Smooth muscle cell (in vitro differentiated cells): ENCODE results near the gene ADARB2. TPM values are rescaled to one million over a fixed set of nuclear protein-coding genes. Genes with fewer than 3 reads are reported as not detected.

Experiments
- DNase-seq: peaks from one replicate; lab custom pipeline; 2025; ENCODE audit not compliant: unreplicated experiment; lab: John Stamatoyannopoulos, UW
- H2AFZ ChIP-seq: fragments of 200-600 bp; sonication (generic); 2 replicates; pipeline ENCODE4 v1.6.0; 2016; ENCODE audit warnings: antibody characterized with exemption, low read depth, mild to moderate bottlenecking
- H3F3A ChIP-seq: fragments of 200-600 bp; sonication (generic); 2 replicates; pipeline ENCODE4 v1.6.0; 2017; ENCODE audit warnings: antibody characterized with exemption, low read depth
- H3K27ac ChIP-seq: fragments of 200-600 bp; sonication (generic); 2 replicates; pipeline ENCODE4 v1.5.1; 2016; ENCODE audit warnings: low read depth, mild to moderate bottlenecking
- H3K27me3 ChIP-seq: fragments of 200-600 bp; sonication (generic); 2 replicates; pipeline ENCODE4 v1.6.1; 2016; ENCODE audit warnings: low read depth, mild to moderate bottlenecking
- H3K36me3 ChIP-seq: fragments of 200-600 bp; sonication (generic); 2 replicates; pipeline ENCODE4 v1.5.1; 2016; ENCODE audit warnings: low read depth
- H3K4me1 ChIP-seq: fragments of 200-600 bp; sonication (generic); 2 replicates; pipeline ENCODE4 v1.5.1; 2016; ENCODE audit warnings: low read depth
- H3K4me2 ChIP-seq: fragments of 200-600 bp; sonication (generic); 2 replicates; pipeline ENCODE4 v1.6.0; 2016; ENCODE audit warnings: mild to moderate bottlenecking
- H3K4me3 ChIP-seq: fragments of 200-600 bp; sonication (generic); 2 replicates; pipeline ENCODE4 v1.5.1; 2016; ENCODE audit warnings: mild to moderate bottlenecking
- H3K79me2 ChIP-seq: fragments of 200-600 bp; sonication (generic); 2 replicates; pipeline ENCODE4 v1.6.0; 2016; ENCODE audit warnings: low read depth, mild to moderate bottlenecking
- H3K9ac ChIP-seq: fragments of 200-600 bp; sonication (generic); 2 replicates; pipeline ENCODE4 v1.6.0; 2016; ENCODE audit warnings: low read depth
- H3K9me3 ChIP-seq: fragments of 200-600 bp; sonication (generic); replicated peaks from 2 replicates; pipeline ENCODE4 v1.5.1; 2016; ENCODE audit warnings: low read depth
- H4K20me1 ChIP-seq: fragments of 200-600 bp; sonication (generic); 2 replicates; pipeline ENCODE4 v1.6.0; 2016; ENCODE audit warnings: low read depth
- WGBS: methylation state at CpG from one replicate; pipeline ENCODE4 v1.1.7; 2016; ENCODE audit warnings: low lambda C conversion rate; 5-methylcytosine and 5-hydroxymethylcytosine counted together
- polyA plus RNA-seq: library from polyadenylated mRNA; unstranded; fragments of >200 nt; fragmentation: Nextera tagmentation; extraction: Ambion mirVana; gene quantifications from 2 replicates; pipeline ENCODE4 v1.2.1, GENCODE V29; 2016
- total RNA-seq: library from RNA; depleted of rRNA; stranded (reverse); fragments of >200 nt; gene quantifications from 2 replicates; pipeline ENCODE4 v1.2.3, GENCODE V29; 2014
- TF ChIP-seq, protein P1 (sequence below): fragments of 200-600 bp; sonication (generic); IDR thresholded peaks from 2 replicates; pipeline ENCODE4 v1.5.1; 2017; ENCODE audit warnings: borderline replicate concordance, mild to moderate bottlenecking, antibody characterized with exemption; ENCODE audit not compliant: insufficient read depth, poor library complexity, severe bottlenecking

ADARB2 gene
- total and polyA plus RNA-seq, 2 experiments from 2014 or later: 0.13 to 0.39 TPM

DNA sequence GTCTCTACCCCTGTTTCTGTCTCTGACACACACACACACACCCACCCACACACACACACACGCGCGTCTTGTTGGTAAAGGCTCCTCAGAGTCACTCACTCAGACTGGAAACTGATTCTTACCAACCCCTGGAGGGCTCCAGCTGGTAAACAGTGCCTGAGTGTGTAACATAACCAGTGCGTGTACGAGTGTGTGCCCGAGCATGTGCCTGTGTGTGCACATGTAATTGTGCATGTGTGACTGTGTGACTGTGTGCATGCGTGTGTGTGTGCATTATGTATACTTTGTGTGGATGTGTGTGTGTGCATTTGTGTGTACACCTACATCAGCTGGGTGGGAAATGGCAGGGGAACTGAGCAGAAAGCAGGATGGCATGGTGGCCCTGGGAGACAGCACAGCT lies 364.0 kb downstream of the ADARB2 start:
- no peak overlapping the region for H2AFZ ChIP-seq
- no peak overlapping the region for H3K27ac ChIP-seq
- no peaks in the 10 kb centered on the region for H3K9me3 ChIP-seq
- TF ChIP-seq, protein P1, sequence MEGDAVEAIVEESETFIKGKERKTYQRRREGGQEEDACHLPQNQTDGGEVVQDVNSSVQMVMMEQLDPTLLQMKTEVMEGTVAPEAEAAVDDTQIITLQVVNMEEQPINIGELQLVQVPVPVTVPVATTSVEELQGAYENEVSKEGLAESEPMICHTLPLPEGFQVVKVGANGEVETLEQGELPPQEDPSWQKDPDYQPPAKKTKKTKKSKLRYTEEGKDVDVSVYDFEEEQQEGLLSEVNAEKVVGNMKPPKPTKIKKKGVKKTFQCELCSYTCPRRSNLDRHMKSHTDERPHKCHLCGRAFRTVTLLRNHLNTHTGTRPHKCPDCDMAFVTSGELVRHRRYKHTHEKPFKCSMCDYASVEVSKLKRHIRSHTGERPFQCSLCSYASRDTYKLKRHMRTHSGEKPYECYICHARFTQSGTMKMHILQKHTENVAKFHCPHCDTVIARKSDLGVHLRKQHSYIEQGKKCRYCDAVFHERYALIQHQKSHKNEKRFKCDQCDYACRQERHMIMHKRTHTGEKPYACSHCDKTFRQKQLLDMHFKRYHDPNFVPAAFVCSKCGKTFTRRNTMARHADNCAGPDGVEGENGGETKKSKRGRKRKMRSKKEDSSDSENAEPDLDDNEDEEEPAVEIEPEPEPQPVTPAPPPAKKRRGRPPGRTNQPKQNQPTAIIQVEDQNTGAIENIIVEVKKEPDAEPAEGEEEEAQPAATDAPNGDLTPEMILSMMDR: no peak
- H3K36me3 ChIP-seq: no peaks in the 10 kb centered on the region
- 94% methylated on average over 7 of the region's 7 CpGs for WGBS
- H3K79me2 ChIP-seq: no peaks in the 10 kb centered on the region
- H3K4me3 ChIP-seq: no peak overlapping the region
- no peaks in the 10 kb centered on the region for H3F3A ChIP-seq
- H3K27me3 ChIP-seq: no peaks in the 10 kb centered on the region
- no peaks in the 10 kb centered on the region for H3K4me1 ChIP-seq
- H4K20me1 ChIP-seq: no peaks in the 10 kb centered on the region
- no peak overlapping the region for H3K4me2 ChIP-seq
- no peak for DNase-seq
- H3K9ac ChIP-seq: no peak overlapping the region

DNA sequence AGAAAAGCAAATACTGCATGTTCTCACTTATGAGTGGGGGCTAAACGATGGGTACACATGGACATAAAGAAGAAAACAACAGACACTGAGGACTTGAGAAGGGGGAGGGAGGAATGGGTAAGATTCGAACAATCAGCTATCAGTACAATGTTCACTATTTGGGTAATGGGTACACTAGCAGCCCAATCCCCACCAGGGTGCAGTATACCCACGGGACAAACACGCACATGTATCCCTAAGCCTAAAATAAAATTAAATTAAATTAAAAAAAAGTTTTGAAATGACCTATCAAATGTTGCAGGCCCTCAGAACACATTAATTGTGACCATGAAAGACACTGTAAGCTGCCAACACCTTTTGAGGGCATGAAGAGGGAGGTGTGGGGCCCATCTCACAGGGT lies 365.1 kb downstream of the ADARB2 start:
- 92% methylated on average over 4 of the region's 4 CpGs for WGBS
- no peaks in the 10 kb centered on the region for H3K4me1 ChIP-seq
- TF ChIP-seq, protein P1: no peak

DNA sequence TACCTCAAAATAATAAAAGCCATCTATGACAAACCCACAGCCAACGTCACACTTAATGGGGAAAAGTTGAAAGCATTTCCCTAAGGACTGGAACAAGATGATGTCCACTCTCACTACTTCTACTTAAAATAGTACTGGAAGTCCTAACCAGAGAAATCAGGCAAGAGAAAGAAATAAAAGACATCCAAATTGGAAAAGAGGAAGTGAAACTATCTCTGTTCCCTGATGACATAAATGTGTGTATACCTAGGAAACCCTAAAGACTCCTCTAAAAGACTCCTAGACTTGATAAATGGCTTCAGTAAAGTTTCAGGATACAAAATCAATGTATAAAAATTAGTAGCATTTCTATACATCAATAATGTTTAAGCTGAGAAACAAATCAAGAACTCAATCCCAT lies 367.0 kb downstream of the ADARB2 start:
- Histone ChIP-seq H3K4me2 (no peak overlapping the region), H2AFZ (no peak overlapping the region), H3K79me2 (no peaks in the 10 kb centered on the region), H3K36me3 (no peaks in the 10 kb centered on the region), H3K27me3 (no peaks in the 10 kb centered on the region), H3K9ac (no peak overlapping the region), H3K9me3 (no peaks in the 10 kb centered on the region), H3K27ac (no peak overlapping the region), H4K20me1 (no peaks in the 10 kb centered on the region), H3F3A (no peaks in the 10 kb centered on the region), H3K4me1 (no peaks in the 10 kb centered on the region), H3K4me3 (no peak overlapping the region)
- WGBS: 91% methylated on average over 1 of the region's 1 CpG
- TF ChIP-seq, protein P1: no peak
- no peak for DNase-seq

More for the DNA sequence above, 365.1 kb downstream of the ADARB2 start:
- no peak for DNase-seq
- Histone ChIP-seq H2AFZ (no peak overlapping the region), H3K36me3 (no peaks in the 10 kb centered on the region), H3K79me2 (no peaks in the 10 kb centered on the region), H3K27me3 (no peaks in the 10 kb centered on the region), H4K20me1 (no peaks in the 10 kb centered on the region), H3K4me3 (no peak overlapping the region), H3K27ac (no peak overlapping the region), H3K9me3 (no peaks in the 10 kb centered on the region), H3K9ac (no peak overlapping the region), H3K4me2 (no peak overlapping the region), H3F3A (no peaks in the 10 kb centered on the region)

DNA sequence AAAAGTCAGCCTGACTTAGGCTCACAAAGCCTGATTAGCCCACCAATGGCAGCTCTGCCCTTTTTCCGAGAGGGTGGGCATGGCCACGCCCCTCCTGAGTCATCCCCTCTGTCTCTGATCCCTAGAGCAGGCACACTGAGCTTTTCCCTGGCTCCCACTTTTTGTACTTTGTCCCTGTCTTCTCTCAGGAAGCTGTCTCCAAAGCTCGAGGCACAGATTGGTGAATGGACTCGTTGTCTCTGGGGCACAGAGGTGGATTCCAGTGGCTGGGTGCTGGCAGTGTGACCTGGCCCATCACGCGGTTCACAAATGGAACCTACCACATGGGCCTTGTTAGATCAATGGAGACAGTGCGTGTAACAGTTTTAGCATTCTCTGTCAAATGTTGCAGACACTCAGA lies 367.7 kb downstream of the ADARB2 start:
- Histone ChIP-seq H3K4me3 (no peak overlapping the region), H3K27me3 (no peaks in the 10 kb centered on the region), H3K4me1 (no peaks in the 10 kb centered on the region), H3K4me2 (no peak overlapping the region), H3K9me3 (no peaks in the 10 kb centered on the region), H3K79me2 (no peaks in the 10 kb centered on the region), H4K20me1 (no peaks in the 10 kb centered on the region), H3K9ac (no peak overlapping the region), H2AFZ (no peak overlapping the region), H3K36me3 (no peaks in the 10 kb centered on the region), H3K27ac (no peak overlapping the region), H3F3A (no peaks in the 10 kb centered on the region)
- DNase-seq: no peak
- WGBS: 66% methylated on average over 7 of the region's 7 CpGs
- TF ChIP-seq, protein P1: no peak
